VCaP (cell line): ENCODE results near the gene KEL.
A peak's percentile ranks its signal among the peaks of the same experiment; 100 is the strongest.

Experiments
- H3K27ac ChIP-seq: fragments of 450-650 bp; 2 replicates; pipeline ENCODE4 v1.5.1; 2017
- CTCF ChIP-seq: fragments of 450-650 bp; conservative IDR thresholded peaks from 2 replicates; pipeline ENCODE4 v1.5.1; 2017; ENCODE audit warnings: mild to moderate bottlenecking, moderate library complexity

The KEL gene

GRCh38 chr7:142945001-142945400 is 17.2 kb downstream of the KEL start:
- TF ChIP-seq CTCF = no peak
- no peak overlapping the region for H3K27ac ChIP-seq

GRCh38 chr7:142943706-142944268 is 18.4 kb downstream of the KEL start:
- no peak overlapping the region for H3K27ac ChIP-seq
- no peak for TF ChIP-seq CTCF

GRCh38 chr7:142942746-142943145 is 19.4 kb downstream of the KEL start:
- TF ChIP-seq CTCF = no peak
- H3K27ac ChIP-seq = no peak overlapping the region

GRCh38 chr7:142941541-142941940 is 20.6 kb downstream of the KEL start:
- H3K27ac ChIP-seq = no peak overlapping the region
- no peak for TF ChIP-seq CTCF

GRCh38 chr7:142940966-142941535 is 21.1 kb downstream of the KEL start:
- no peak overlapping the region for H3K27ac ChIP-seq
- no peak for TF ChIP-seq CTCF

- H3K27ac ChIP-seq = no peak within 1 kb of the TSS
- peak; percentile 46 for TF ChIP-seq CTCF
These were observed 22.8 kb downstream of the KEL start, which contains the start of gene LLCFC1 for GRCh38 chr7:142939226-142939910. Gene LLCFC1 (plus strand): TSS chr7:142939484. CDS start chr7:142939622, 138 bp downstream.

GRCh38 chr7:142938611-142939010 is 23.6 kb downstream of the KEL start:
- TF ChIP-seq CTCF = no peak
- H3K27ac ChIP-seq = no peak overlapping the region
